Type B pancreatic cell (in vitro differentiated cells): ENCODE data around the gene YDJC. TPM values are rescaled to one million over a fixed set of nuclear protein-coding genes. Genes with fewer than 3 reads are reported as not detected.

Source experiments
- DNase-seq: peaks from one replicate; pipeline ENCODE4 v3.0.0; 2021; ENCODE audit warnings: mixed read lengths; ENCODE audit not compliant: unreplicated experiment; ENCODE audit errors: extremely low spot score
- H3K27ac Mint-ChIP-seq: 2 replicates; pipeline ENCODE4 v1.8.0; 2021; ENCODE audit warnings: mild to moderate bottlenecking, mixed read lengths
- H3K27me3 Mint-ChIP-seq: 2 replicates; pipeline ENCODE4 v1.8.0; 2021; ENCODE audit warnings: mixed read lengths
- H3K36me3 Mint-ChIP-seq: 2 replicates; pipeline ENCODE4 v1.8.0; 2021; ENCODE audit warnings: mixed read lengths
- H3K4me1 Mint-ChIP-seq: one replicate; pipeline ENCODE4 v1.8.0; 2021; ENCODE audit warnings: mixed read lengths; ENCODE audit not compliant: unreplicated experiment
- H3K4me3 Mint-ChIP-seq: 2 replicates; pipeline ENCODE4 v1.8.0; 2021; ENCODE audit warnings: mild to moderate bottlenecking, mixed read lengths
- H3K9me3 Mint-ChIP-seq: 2 replicates; pipeline ENCODE4 v1.8.0; 2021; ENCODE audit warnings: mixed read lengths
- total RNA-seq: library from RNA; stranded (reverse); gene quantifications from 2 replicates; pipeline ENCODE4 v1.2.1, GENCODE V29; 2021; ENCODE audit warnings: low replicate concordance
- TF ChIP-seq, protein P1 (sequence below): fragments of 200-600 bp; sonication (generic); conservative IDR thresholded peaks from 2 replicates; pipeline ENCODE4 v1.5.0; 2021; ENCODE audit warnings: antibody characterized with exemption, mild to moderate bottlenecking

Gene YDJC
- total RNA-seq, 1 donor from 2014 or later, result 20.7 TPM

DNA sequence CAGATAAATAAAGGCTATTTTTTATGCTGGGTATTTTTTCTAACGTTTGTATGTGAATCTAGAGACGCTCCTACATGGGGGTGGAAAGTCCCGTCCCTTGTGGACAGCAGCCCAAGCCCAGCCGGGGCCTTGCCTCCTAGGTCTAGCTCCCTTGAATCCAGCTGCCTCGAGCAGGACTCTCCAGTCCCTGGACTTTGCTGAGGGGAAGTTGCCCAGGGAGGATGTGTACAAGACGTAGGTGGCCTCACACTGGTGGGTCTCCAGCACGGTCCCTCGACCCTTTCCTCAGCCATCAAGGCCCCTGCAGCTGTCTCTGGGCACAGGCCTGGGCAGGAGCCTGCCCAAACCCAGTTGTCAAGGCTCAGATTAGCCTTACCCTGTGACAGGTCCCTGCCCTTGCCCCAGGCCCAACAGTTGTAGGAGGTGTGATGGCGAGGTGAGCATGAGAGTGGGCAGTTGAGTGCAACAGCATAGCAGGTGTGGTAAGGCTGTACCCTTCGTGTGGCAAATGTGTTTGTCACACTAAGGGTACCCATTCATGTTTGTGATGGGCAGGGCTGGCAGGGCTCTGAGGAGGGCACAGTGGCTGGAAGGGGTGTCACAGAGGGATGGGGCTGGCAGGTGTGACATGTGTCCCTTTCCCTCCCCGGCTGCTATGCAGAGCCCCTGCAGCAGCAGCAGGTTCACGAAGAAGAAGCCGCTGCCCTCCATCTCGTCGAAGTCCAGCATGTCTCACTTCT is 6.1 kb upstream of the YDJC start:
- no peak overlapping the region for H3K27ac Mint-ChIP-seq
- H3K4me3 Mint-ChIP-seq, result no peak overlapping the region
- TF ChIP-seq, protein P1, sequence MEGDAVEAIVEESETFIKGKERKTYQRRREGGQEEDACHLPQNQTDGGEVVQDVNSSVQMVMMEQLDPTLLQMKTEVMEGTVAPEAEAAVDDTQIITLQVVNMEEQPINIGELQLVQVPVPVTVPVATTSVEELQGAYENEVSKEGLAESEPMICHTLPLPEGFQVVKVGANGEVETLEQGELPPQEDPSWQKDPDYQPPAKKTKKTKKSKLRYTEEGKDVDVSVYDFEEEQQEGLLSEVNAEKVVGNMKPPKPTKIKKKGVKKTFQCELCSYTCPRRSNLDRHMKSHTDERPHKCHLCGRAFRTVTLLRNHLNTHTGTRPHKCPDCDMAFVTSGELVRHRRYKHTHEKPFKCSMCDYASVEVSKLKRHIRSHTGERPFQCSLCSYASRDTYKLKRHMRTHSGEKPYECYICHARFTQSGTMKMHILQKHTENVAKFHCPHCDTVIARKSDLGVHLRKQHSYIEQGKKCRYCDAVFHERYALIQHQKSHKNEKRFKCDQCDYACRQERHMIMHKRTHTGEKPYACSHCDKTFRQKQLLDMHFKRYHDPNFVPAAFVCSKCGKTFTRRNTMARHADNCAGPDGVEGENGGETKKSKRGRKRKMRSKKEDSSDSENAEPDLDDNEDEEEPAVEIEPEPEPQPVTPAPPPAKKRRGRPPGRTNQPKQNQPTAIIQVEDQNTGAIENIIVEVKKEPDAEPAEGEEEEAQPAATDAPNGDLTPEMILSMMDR, result no peak

DNA sequence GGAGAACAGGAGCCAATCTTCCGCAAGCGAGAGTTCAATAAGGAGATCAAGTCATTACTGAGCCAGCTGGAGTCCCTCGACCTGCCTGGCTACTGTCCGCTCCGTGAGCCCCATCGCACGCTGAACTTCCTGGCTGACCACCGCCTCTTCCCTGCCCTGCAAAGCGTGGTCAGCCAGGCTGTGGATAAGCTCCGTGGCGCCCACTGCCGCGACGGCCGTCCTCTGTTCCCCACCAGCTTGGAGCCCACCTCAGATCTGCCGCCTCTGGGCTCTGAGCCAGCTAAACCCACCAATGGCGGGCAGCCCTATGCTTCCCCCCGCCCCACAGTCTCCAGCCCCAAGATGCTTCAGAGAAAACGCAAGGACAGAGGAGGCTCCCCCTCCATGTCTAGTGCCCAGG is 5.0 kb upstream of the YDJC start:
- TF ChIP-seq, protein P1, result no peak
- Mint-ChIP-seq H3K9me3 (no peaks in the 10 kb centered on the region), H3K4me3 (no peak overlapping the region), H3K27ac (no peak overlapping the region), H3K27me3 (no peaks in the 10 kb centered on the region), H3K4me1 (no peaks in the 10 kb centered on the region), H3K36me3 (no peaks in the 10 kb centered on the region)
- no peak for DNase-seq

More for the DNA sequence above, 6.1 kb upstream of the YDJC start:
- peaks cover 3% of the 10 kb centered on the region for H3K4me1 Mint-ChIP-seq
- no peaks in the 10 kb centered on the region for H3K27me3 Mint-ChIP-seq
- H3K9me3 Mint-ChIP-seq, result no peaks in the 10 kb centered on the region
- H3K36me3 Mint-ChIP-seq, result no peaks in the 10 kb centered on the region
- no peak for DNase-seq

DNA sequence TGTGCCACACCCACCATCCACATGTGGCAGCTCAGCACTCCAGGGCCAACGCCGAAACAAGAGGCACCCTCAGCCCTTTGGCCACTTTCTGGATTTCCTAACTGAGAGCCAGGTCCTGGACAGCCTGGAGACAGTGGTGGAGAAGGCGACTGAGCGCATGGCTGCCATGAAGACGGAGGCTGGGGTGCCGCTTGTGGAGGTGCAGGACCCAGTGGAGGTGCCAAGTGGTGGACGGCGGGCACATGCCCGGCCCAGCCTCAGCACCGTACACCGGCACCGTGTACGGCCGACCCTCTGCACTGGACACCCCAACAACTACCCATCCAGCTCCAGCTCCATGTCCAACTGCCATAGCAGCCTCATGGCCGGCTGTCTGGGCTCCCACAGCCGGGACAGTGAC is 4.3 kb upstream of the YDJC start:
- Mint-ChIP-seq H3K9me3 (no peaks in the 10 kb centered on the region), H3K36me3 (no peaks in the 10 kb centered on the region)

DNA sequence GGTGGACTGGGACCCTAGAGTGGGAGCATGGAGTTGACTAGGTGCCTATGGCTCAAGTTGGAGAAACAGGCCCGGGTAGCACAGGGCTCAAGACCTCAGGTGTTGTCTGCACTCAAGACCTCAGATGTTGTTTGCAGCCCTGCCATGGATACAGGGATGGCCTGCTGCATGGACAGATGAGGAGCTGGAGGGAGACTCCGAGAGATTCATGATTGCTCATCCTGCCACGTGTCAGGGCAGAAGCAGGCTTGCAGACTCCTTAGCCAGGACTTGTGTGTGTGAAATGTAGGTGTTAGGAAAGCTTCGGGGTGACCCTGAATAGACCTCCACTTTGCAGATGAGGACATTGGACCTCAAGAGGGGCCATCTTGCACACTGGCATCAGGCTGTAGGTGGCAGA is 3.7 kb upstream of the YDJC start:
- Mint-ChIP-seq H3K4me1 (no peaks in the 10 kb centered on the region), H3K36me3 (no peaks in the 10 kb centered on the region), H3K4me3 (no peak overlapping the region), H3K27me3 (no peaks in the 10 kb centered on the region), H3K27ac (no peak overlapping the region), H3K9me3 (no peaks in the 10 kb centered on the region)
- DNase-seq, result no peak
- TF ChIP-seq, protein P1, result no peak

More for the DNA sequence above, 4.3 kb upstream of the YDJC start:
- no peak overlapping the region for H3K27ac Mint-ChIP-seq
- H3K27me3 Mint-ChIP-seq, result no peaks in the 10 kb centered on the region
- DNase-seq, result no peak
- no peak overlapping the region for H3K4me3 Mint-ChIP-seq
- TF ChIP-seq, protein P1, result no peak
- no peaks in the 10 kb centered on the region for H3K4me1 Mint-ChIP-seq

DNA sequence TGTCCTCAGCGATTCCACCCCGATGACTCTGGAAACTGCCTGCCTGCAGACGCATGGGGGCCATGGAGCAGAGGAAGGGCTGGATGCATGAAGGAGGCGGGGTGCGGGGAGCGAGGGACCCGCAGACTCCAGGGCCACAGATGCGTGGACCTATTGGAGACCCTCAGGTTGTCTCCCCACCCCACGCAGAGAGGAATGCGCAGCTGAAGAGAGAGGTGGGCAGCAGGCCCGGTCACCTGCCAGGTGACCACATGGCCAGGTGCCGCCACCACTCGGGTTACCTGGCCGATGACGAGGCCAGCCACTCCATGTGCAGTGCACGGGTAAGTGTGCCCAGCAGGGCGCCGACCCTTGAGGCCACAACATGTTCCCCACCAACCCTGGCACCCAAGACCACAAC is 3.1 kb upstream of the YDJC start:
- Mint-ChIP-seq H3K4me3 (no peak overlapping the region), H3K9me3 (no peaks in the 10 kb centered on the region), H3K27ac (no peak overlapping the region), H3K4me1 (peaks cover 5% of the 10 kb centered on the region), H3K27me3 (no peaks in the 10 kb centered on the region), H3K36me3 (peaks cover 5% of the 10 kb centered on the region)
- TF ChIP-seq, protein P1, result no peak
- DNase-seq, result no peak
